Astrocyte (in vitro differentiated cells and primary cell): ENCODE measurements around the gene TUBA1A.

ENCODE experiments used
- CTCF ChIP-seq: IDR thresholded peaks from 2 replicates; pipeline ENCODE4 v1.5.1; 2011; ENCODE audit warnings: low read depth, mild to moderate bottlenecking, inconsistent platforms, low read length, moderate library complexity; ENCODE audit not compliant: insufficient read depth
- EZH2 ChIP-seq: IDR thresholded peaks from 2 replicates; pipeline ENCODE4 v1.6.1; 2012; ENCODE audit warnings: mild to moderate bottlenecking, low read length, inconsistent platforms; ENCODE audit not compliant: insufficient read depth

DNA sequence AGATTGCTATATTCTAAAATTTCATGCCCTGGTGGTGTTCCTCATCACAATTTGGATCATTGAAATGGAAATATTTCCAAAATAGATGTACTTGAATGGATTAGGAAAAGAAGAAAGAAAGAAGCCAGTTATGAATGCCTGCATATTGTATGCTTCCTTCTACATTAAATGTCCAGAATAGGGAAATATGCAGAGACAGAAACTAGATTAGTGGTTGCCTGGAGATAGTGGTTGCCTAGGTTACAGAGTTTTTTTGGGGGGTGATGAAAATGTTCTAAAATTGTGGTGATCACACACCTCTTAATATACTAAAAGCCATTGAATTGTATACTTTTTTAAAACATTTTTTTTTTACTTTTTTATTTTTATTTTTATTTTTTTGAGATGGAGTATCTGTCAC, 18.0 kb downstream of the TUBA1A start:
- no peak for TF ChIP-seq CTCF
- TF ChIP-seq EZH2 = no peak
